Tongue (tissue), 2 donors: ENCODE results near the gene KRT73. TPM values are rescaled to one million over a fixed set of nuclear protein-coding genes. Genes with fewer than 3 reads are reported as not detected.

Experiments used
- DNase-seq: peaks from one replicate; pipeline ENCODE4 v3.0.0-alpha.2; 2015
- total RNA-seq: library from RNA; depleted of rRNA; stranded (reverse); fragments of >200 nt; gene quantifications from one replicate; pipeline ENCODE4 v1.2.3, GENCODE V29; 2014

Gene KRT73
- not detected for total RNA-seq

- DNase-seq: no peak
These were observed at the start of gene KRT73 for GRCh38 chr12:52618216-52618615. KRT73 (minus strand) TSS chr12:52618559; CDS start chr12:52618524, 35 bp downstream.

GRCh38 chr12:52667931-52668330 is 49.6 kb upstream of the KRT73 start:
- no peak for DNase-seq

- no peak for DNase-seq
These were observed 49.1 kb upstream of the KRT73 start for GRCh38 chr12:52667509-52667908.

- no peak for DNase-seq
These were observed 48.1 kb upstream of the KRT73 start for GRCh38 chr12:52666471-52666870.

GRCh38 chr12:52663420-52663819 is 45.1 kb upstream of the KRT73 start:
- DNase-seq: no peak

DNA sequence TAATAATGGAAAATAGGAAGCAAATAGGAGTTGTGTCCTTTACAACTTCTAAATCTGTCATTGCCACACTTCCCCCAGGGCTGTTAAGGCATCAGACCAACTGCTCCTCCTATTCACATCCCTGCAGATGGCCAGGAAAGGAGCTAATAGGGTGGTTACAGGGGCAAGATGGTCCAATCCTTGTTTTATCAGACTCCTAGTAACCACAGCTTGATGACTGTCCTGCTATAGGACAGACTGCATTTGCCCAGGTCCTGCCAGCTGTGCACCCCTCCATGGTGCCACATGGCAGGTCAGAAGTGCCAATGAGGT is 44.5 kb upstream of the KRT73 start:
- DNase-seq: no peak

DNA sequence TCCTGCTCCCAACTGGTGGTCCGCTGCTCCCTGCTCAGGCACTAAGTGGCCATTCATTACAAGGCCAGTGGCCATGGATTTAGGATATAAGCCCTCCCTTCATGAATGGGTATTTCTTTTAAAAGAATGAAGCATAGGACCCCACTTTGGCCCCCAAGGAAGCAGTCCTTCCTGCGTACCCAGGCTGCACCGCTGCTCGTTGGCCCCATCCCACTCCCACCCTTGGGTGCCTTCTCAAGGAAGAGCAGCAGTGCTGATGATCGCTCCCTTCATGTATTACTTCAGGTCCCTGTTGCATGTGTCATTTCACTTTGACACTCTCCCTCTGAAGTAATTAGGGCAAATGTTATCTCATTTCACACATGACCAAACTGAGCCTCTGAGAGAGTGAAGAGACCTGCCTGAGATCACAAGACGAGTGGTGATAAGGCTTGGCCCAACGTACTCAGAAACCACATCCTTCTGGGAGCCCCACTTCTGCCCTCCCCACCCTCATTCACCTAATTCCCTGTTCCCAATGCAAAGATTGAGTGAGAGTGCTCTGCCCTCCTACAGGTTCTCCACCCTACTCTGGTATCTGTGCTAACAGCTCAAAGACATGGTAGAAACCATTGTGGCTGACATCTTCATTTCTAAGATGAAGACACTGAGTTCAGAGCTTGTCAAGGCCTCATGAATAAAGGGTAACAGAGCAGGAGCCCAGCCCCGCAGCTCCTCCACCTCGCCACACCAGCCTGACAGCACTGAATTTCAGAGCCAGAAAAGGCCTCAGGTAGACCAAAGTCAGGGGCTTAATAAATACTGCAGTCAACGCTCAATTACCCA is 43.9 kb upstream of the KRT73 start:
- DNase-seq: no peak

DNA sequence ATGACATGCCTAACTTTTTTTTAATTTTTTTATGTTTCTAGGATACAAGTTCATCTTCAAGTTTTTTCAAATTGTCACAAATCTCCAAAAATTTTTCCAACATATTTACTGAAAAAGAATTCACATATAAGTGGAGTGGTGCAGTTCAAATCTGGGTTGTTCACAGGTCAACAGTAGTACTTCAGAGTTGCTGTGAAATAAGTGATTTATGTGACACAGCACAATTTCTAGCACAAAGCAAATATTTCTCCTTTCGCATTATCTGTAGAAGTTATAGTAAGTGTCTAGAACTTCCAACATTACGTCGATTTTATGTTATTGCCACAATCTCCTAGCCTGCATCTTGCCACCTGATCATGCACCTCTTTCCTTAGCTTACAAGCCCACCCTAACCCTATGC is 43.3 kb upstream of the KRT73 start:
- no peak for DNase-seq

DNA sequence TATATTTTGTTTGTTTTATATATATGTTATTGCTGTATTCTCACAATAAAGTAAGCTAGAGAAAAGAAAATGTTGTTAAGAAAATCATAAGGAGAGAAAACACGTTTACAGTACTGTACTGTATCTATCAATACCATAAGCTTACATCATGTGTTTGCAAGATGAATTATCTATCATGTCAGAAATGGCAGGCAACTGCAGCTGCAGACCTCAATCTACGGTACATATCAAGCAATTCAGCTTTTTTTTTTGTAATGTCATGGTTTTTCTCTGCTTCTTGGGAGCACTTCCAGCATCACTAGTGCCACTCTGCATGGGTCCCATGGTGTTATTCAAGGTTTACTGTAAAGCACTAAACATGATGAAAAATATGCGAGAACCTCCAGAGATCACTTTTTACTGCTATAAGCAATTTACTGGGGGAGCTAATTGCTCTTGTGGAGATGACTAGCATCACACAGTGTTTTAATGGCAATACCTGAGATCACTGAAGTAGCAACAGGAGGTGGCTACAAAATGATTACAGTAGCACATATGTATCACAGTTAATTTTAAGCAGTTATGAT is 42.7 kb upstream of the KRT73 start:
- DNase-seq: no peak

GRCh38 chr12:52659951-52660350 is 41.6 kb upstream of the KRT73 start:
- no peak for DNase-seq

DNA sequence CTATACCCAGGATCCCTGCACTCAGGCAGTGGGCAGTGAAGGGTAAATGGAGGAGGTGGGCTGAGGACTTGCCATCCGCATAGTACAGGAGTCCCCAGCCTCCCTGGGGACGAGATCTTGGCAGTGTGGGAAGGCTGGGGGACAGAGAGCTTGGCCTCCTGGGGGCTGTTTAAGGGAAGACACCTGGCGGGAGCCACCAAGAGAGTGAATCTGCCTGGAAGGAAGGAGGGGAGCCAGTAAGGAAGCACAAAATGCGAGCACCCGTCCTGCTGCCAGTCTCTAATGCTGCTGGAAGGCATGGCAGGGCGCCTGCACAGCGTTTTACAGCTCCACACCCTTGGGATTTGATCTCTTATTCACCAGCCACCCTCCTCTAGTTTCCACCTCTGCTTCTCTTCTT is 41.0 kb upstream of the KRT73 start:
- no peak for DNase-seq

- DNase-seq: no peak
These were observed 39.8 kb upstream of the KRT73 start for GRCh38 chr12:52658196-52658595.

DNA sequence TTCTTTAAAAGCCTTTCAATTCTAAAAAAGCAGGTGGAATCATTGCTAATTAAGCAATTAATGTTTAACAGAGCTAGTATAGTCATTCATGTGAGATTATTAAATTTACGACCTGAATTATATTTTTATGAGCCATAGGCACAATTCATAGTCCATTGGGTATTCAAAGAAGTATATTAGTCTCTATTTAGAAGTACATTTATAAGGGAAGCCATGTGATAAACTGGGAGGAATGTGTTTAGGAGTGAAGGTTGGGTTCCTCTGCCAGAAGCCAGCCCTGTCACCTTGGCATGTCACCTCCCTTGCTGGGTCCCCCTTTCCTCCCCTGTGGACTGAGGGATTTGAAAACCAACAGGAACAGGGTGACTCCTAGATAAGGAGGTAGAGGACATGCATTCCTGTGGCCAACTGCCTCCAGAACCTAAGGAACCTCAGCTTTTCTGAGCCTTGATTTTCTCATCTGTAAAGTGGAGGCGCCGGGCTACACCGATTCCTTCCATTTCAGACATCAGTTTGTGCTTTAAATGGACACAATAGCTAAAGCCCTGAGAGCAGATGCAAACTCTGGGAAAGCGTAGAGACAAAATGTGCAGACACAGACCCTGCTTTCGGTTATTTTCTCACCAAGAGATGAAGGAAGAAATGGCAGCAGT is 39.0 kb upstream of the KRT73 start:
- DNase-seq: no peak

DNA sequence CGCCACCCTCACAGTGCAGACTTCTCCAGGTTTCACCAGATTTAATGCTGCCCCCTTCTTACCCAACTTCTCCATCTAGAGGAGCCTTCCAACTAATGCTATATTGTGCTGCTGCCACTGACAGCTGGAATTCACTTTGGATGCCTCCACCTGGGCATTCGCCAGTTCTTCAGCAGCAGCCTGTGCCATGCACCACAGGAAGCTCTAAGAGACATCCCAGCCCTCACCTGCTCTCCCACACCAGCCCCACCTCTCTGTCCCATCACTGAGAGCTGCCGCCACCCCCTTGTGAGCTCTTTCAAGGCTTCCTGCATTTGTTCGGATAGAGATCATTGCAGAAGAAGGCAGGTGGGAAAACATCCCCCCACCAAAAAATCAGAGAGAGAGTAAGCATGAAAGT is 38.3 kb upstream of the KRT73 start:
- DNase-seq: no peak

- no peak for DNase-seq
These were observed 37.4 kb upstream of the KRT73 start for GRCh38 chr12:52655720-52656124.

DNA sequence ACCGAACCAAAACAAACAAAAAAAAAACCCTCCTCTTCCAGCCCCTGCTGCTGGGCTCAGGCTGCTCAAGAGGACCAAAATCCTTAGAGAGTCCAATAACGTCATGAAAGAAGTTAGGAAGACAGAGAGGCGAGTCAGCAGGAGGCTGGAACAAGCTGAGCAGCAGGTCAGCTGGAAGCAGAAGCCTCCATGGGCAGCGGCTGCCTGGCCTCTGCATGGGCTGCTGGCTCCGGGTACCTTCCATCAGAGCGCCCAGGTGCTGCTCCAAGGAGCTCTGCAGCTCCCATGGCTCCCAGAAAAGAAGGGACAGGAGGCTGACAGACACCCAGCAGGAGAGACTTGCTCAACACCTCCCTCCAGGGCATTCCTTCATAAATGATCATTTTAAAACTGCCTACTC is 36.9 kb upstream of the KRT73 start:
- no peak for DNase-seq

DNA sequence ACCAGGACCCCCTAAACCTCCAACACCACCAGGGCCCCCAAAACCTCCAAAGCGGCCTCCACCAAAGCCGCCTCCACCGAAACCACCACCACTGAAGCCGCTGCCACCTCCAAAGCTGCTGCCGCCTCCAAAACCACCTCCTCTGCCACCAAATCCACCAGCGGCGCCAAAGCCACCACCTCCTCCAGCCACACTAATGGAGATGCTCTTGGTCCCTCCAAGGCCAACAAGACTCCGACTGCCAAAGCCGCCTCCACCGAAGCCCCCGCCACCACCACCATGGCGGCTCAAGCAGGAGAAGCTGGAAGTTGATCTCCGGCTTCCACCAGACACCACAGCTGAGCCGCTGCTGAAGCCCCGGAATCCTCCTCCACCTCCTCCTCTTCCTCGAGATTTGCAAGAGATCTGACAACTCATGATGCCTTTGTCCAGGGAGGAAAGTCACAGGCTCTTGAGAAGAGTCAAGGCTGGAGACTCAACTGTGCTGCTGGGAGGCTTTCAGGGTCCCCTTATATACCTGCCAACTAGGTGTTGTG is 33.4 kb upstream of the KRT73 start, which contains the start of gene KRT2:
KRT2 (minus strand) TSS at position 486 of the 536 bp plus-strand sequence; CDS start at position 417, 69 bp downstream.
- DNase-seq: no peak

DNA sequence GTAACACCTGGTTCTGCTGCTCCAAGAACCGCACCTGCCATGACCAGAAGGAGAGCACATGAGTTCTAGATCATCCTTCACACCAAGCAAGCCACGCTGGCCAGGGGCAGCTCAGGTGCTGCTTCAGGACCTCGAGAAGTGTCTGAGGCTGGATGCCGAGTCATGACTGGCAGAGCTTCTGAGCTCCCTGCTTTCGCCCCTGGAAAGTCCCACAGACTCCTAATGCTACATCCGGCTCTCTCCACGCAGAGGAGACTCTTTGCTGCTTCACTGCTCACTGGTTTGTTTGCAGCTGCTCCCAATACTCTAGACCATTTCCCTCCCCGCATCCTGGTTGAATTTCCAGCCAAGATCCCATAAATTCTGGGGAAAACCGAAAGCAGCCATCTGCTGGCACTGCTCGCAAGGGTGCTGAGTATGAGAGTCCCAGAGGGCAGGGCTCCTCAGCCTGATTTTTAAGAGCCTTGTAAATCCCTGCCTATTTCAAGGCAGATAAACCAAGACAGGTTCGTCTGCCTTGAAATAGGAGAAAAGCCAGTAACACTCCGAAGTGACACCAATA is 32.2 kb upstream of the KRT73 start:
- DNase-seq: no peak

DNA sequence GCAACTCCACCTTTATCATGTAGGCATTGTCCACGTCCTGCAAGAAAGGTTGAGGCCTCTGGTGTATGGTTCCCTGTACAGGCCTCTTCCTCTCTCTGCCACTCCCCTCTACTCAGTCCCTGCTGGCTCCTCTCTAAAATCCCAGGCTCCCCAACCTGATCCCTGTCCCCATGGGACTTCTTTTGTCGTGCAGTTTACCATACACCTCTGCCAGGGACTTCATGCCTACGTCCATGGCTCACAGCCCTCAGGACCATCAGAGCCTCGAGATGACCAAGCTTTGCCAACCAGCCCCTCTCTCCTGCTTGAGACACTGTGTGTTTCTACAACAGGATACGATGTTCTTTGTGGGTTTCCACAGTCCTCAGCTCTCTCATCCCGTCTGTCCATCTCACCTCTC is 30.7 kb upstream of the KRT73 start:
- DNase-seq: no peak

DNA sequence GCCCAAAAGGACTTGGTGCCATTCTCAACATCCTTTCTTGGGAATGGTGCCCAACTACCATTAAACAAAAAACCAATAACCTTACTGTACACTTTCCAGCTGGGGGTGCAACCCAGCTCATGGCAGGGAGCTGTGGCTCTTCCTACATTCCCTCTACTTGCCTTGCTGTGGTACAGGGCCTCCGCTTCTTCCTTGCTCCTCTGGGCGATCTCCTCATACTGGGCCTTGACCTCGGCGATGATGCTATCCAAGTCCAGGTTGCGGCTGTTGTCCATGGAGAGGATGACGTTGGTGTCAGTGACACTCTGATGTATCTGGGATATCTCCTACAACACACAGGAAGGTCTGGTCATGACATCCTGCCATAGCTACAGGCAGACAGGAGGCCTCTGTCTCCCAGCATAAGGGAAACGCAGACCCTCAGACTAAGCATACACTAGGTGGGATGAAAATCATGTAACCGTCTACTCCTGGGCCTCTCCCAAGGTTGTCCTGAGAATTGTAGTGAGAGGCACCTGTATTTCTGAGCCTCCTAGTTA is 29.7 kb upstream of the KRT73 start:
- no peak for DNase-seq

DNA sequence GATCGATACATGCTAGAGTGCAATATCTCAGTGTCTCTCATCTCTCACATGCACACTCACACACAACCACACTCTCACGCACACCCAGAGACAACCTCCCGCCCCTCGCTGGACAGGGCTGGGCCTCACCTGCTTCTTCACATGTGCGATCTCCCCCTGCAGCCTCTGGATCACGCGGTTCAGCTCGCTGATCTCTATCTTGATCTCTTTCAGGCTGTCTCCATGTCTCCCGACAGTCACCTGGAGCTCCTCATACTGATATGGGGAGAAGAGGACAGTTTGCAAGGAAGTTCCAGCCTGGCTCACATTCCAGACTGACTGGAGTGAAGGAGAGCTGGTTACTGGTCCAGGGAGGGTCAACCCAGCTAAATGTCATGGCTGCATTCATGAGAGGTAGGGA is 29.2 kb upstream of the KRT73 start:
- DNase-seq: no peak

DNA sequence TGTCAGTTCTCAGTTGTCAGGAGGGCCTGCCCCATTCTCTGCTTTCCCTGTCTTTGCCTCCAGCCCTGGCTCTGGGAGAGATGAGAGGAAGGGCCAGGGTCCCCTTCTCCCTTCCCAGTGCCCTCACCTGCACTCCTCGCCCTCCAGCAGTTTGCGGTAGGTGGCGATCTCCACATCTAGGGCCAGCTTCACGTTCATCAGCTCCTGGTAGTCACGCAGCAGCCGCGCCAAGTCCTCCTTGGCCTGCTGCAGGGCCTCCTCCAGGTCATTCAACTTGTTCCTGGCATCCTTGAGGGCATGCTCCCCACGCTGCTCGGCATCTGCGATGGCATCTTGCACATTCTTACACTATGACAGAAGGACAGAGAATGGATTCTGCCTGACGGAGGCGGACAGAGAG is 28.3 kb upstream of the KRT73 start:
- no peak for DNase-seq

DNA sequence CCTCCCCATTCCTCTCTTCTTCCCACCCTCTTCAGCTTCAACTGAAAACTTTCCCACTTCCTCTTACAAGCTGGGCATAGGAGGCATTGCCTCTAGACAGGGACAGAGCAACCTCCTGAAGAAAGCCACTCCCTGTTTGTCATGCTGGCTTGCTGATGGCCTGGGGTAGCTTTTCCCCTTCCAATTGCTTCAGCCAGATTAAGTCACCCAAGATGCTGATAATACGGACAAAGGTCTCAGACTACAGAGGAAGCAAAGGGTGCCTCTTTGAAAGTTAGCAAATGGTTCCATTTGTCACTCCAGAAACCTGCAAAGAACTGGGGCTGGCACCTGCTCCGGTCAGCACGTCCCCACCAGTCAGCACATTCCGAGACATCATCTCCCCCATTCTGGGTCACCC is 27.6 kb upstream of the KRT73 start:
- DNase-seq: no peak
